ENCODE data around the gene ZFPM1.

- no peak for TF ChIP-seq CTCF (IDR thresholded peaks at IDR 0.05)
- no peak for TF ChIP-seq POLR2AphosphoS5 (IDR thresholded peaks at IDR 0.05)
- TF ChIP-seq POLR2A (IDR thresholded peaks at IDR 0.05) = no peak
- no peak for TF ChIP-seq EP300 (IDR thresholded peaks at IDR 0.05)
These were observed 99.1 kb downstream of the ZFPM1 start for GRCh38 chr16:88552166-88552565.
